Sigmoid colon (tissue), 7 donors: ENCODE results near the gene TRMT10C. TPM values are rescaled to one million over a fixed set of nuclear protein-coding genes. Genes with fewer than 3 reads are reported as not detected.

Source experiments
- DNase-seq: peaks from one replicate; pipeline ENCODE4 v3.0.0-alpha.2; 2019
- H3K27ac ChIP-seq, 4 donors: fragments of 200-600 bp; sonication (generic); one replicate each; pipeline ENCODE4 v1.5.1; 2016 to 2019; ENCODE audit warnings: mild to moderate bottlenecking in 1 of 4
- H3K27me3 ChIP-seq, 3 donors: fragments of 200-600 bp; sonication (generic); one replicate each; pipeline ENCODE4 v1.5.1; 2019; ENCODE audit warnings: mild to moderate bottlenecking in 1 of 3
- H3K36me3 ChIP-seq, 4 donors: fragments of 200-600 bp; sonication (generic); one replicate each; pipeline ENCODE4 v1.5.1; 2016 to 2019
- H3K4me1 ChIP-seq, 4 donors: fragments of 200-600 bp; sonication (generic); one replicate each; pipeline ENCODE4 v1.5.1; 2017 to 2019
- H3K4me3 ChIP-seq, 4 donors: fragments of 200-600 bp; sonication (generic); one replicate each; pipeline ENCODE4 v1.5.1; 2017 to 2019; ENCODE audit warnings: mild to moderate bottlenecking in 2 of 4, moderate library complexity in 1 of 4
- H3K9me3 ChIP-seq, 4 donors: fragments of 200-600 bp in 3 of 4; sonication (generic) in 3 of 4; one replicate each; pipeline versions ENCODE4 v1.5.1 to v1.6.1; 2013 to 2019
- EP300 ChIP-seq, 4 donors: sonication (generic); formaldehyde crosslinking; IDR thresholded peaks; one replicate each; pipeline ENCODE4 v1.6.1; 2017; ENCODE audit warnings: antibody characterized with exemption in 4 of 4
- POLR2A ChIP-seq, 2 donors: fragments of 450-650 bp; IDR thresholded peaks; one replicate each; pipeline ENCODE4 v1.6.1; 2016; ENCODE audit warnings: antibody characterized with exemption in 2 of 2, mild to moderate bottlenecking in 2 of 2, moderate library complexity in 2 of 2
- POLR2AphosphoS5 ChIP-seq, 4 donors: sonication (generic); formaldehyde crosslinking; IDR thresholded peaks; one replicate each; pipeline ENCODE4 v1.6.1; 2017; ENCODE audit warnings: antibody characterized with exemption in 4 of 4
- WGBS, 2 donors: extraction: QIAGEN DNeasy Blood & Tissue Kit; methylation state at CpG; one replicate each; pipeline ENCODE4 v1.1.7; 2013; 5-methylcytosine and 5-hydroxymethylcytosine counted together
- intact Hi-C: fragments of 100-400 bp; cut with DNase I; formaldehyde crosslinking; loops from one replicate; pipeline ENCODE4 v1.15.1; 2023
- polyA plus RNA-seq, 3 donors: library from polyadenylated mRNA; stranded (reverse); fragments of 200-250 nt; gene quantifications; one replicate each; pipeline ENCODE4 v1.2.3, GENCODE V29; 2013
- total RNA-seq, 4 donors: library from RNA; depleted of rRNA; stranded (reverse); fragments of >200 nt; gene quantifications; one replicate each; pipeline ENCODE4 v1.1.0, GENCODE V29; 2016
- TF ChIP-seq, protein P1 (sequence below), 4 experiments: fragments of 450-650 bp in 3 of 4; fragments of 200-600 bp in 1 of 4; IDR thresholded peaks; one replicate each; pipeline ENCODE4 v1.5.1; 2016 to 2019; ENCODE audit warnings: antibody characterized with exemption in 4 of 4, mild to moderate bottlenecking in 3 of 4, moderate library complexity in 2 of 4
- donor health status: healthy with polysubstance abuse.
- donor health status: Bipolar disorder and iron deficiency.
- donor health status: healthy.

Gene TRMT10C
- total and polyA plus RNA-seq, 7 donors: 15.0 to 29.1 (median 19.7) TPM

DNA sequence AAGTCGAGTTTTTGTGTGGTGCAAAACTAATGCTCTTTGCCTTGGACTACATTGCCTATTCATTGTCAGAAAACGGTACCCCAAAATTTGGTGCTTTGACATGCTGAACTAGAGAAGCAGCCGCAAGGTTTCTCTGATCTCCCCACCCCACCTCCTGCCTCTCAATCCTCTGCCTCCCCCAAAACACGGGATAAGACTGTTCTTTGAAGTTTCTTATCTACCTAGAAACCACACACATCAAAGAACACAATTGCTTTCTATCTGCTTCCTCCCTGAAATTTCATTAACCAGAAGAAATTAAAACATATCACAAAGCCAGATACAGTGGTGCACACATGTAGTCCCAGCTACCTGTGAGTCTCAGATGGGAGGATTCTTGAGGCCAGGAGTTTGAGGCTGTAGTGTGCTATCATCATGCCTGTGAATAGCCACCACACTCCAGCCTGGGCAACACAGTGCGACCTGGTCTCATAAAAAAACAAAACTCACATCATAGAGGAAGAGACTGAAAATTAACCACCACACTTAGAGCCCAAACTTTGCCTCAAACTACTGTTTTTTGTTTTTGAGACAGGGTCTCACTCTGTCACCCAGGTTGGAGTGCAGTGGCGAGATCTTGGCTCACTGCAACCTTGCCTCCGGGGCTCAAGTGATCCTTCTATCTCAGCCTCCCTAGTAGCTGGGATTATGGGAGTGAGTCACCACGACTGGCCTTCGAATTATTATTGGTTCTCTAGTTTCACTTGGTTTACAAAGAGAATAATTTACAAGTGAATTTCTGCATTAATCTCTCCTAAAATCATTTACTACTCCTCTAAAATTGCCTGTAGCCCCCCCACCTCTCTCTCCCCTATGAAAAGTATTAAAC, 9.6 kb downstream of the TRMT10C start:
- Histone ChIP-seq H3K36me3 (peaks cover 0 to 15% (median 1%) of the 10 kb centered on the region in 4 donors), H3K27ac (no peak overlapping the region), H3K9me3 (no peaks in the 10 kb centered on the region), H3K4me3 (no peak overlapping the region), H3K27me3 (no peaks in the 10 kb centered on the region), H3K4me1 (peaks cover 0 to 25% (median 17%) of the 10 kb centered on the region in 4 donors)
- 67 to 69% methylated on average over 9 of the region's 9 CpGs for WGBS, 2 donors
- intact Hi-C loops: loop anchor here (5.0 kb wide), 2 partner anchors 106 to 206 kb away; partner anchors contain the start of genes NXPE3 and ZBTB11
- TF ChIP-seq EP300 (IDR thresholded peaks at IDR 0.05): no peak
- TF ChIP-seq POLR2AphosphoS5 (IDR thresholded peaks at IDR 0.05): no peak
- TF ChIP-seq POLR2A (IDR thresholded peaks at IDR 0.05): no peak
- TF ChIP-seq, protein P1, sequence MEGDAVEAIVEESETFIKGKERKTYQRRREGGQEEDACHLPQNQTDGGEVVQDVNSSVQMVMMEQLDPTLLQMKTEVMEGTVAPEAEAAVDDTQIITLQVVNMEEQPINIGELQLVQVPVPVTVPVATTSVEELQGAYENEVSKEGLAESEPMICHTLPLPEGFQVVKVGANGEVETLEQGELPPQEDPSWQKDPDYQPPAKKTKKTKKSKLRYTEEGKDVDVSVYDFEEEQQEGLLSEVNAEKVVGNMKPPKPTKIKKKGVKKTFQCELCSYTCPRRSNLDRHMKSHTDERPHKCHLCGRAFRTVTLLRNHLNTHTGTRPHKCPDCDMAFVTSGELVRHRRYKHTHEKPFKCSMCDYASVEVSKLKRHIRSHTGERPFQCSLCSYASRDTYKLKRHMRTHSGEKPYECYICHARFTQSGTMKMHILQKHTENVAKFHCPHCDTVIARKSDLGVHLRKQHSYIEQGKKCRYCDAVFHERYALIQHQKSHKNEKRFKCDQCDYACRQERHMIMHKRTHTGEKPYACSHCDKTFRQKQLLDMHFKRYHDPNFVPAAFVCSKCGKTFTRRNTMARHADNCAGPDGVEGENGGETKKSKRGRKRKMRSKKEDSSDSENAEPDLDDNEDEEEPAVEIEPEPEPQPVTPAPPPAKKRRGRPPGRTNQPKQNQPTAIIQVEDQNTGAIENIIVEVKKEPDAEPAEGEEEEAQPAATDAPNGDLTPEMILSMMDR (IDR thresholded peaks at IDR 0.05): no peak
- DNase-seq: no peak

DNA sequence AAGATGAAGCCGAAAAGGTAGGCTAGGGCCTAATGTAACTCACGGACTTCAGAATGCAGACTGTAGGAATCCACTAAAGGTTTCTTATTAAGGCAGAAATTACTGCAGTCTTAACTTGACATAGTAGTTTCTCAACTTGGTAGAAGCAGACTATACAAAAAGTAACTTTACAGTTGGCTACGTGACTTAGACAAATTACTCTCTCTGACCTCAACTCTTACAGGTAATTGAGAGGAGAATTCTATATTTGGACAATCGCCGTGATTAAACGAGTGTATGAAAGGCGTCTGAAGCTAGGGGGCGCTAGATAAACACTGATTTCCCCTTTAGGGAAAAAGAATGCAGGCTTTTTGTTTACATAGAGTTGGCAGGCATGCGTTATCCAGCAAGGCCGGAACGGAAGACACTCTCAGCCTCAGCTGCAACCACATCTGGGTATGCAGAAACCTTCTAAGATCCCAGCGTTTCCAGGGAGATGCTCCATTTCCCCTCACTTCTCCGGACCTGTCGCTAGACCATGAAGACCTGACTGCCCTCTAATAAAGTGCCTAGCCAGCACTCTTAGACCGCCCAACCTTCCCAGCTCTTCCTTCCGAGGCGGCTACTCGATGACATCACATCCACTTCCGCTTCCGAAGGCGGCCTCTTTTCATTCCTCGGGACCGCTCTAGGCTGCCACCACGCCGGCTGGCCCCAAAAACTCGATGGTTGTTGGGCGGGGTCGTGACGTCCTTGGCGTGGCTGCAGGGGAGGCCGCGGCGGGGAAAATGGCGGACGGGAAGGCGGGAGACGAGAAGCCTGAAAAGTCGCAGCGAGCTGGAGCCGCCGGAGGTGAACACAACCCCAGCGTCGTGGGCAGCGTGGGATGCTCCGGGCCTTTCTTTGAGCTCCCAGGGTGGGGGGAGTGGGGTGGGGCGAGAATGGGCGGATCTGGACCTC, 12.1 kb downstream of the TRMT10C start, which contains the start of gene PCNP:
Gene PCNP (plus strand): TSS at position 732 of the 939 bp plus-strand sequence. CDS start 36 bp downstream, at position 768.
- H3K4me1 ChIP-seq: peaks cover 0 to 49% (median 36%) of the 10 kb centered on the region in 4 donors
- TF ChIP-seq, protein P1 (IDR thresholded peaks at IDR 0.05): peak; percentile 85 to 97 (median 91)
- TF ChIP-seq POLR2AphosphoS5 (IDR thresholded peaks at IDR 0.05) (peak; percentile 89 to 97 (median 94)), POLR2A (IDR thresholded peaks at IDR 0.05) (peak; percentile 81 to 84), EP300 (IDR thresholded peaks at IDR 0.05) (peak in 1 of 4 donors; percentile 71)
- intact Hi-C loops: loop anchor here (1.0 to 5.0 kb wide), 3 partner anchors 12 to 204 kb away; partner anchors contain the start of genes NXPE3, TRMT10C and ZBTB11
- H3K36me3 ChIP-seq: peaks cover 0 to 6% (median 2%) of the 10 kb centered on the region in 4 donors
- WGBS, 2 donors: 2% methylated on average over 47 of the region's 47 CpGs
- no peaks in the 10 kb centered on the region for H3K9me3 ChIP-seq
- peak; percentile 99 for DNase-seq
- H3K27me3 ChIP-seq: no peaks in the 10 kb centered on the region
- H3K4me3 ChIP-seq: peak within 1 kb of the TSS; percentile 70 to 97 (median 94)
- H3K27ac ChIP-seq: peak within 1 kb of the TSS; percentile 94 to 99 (median 98)

DNA sequence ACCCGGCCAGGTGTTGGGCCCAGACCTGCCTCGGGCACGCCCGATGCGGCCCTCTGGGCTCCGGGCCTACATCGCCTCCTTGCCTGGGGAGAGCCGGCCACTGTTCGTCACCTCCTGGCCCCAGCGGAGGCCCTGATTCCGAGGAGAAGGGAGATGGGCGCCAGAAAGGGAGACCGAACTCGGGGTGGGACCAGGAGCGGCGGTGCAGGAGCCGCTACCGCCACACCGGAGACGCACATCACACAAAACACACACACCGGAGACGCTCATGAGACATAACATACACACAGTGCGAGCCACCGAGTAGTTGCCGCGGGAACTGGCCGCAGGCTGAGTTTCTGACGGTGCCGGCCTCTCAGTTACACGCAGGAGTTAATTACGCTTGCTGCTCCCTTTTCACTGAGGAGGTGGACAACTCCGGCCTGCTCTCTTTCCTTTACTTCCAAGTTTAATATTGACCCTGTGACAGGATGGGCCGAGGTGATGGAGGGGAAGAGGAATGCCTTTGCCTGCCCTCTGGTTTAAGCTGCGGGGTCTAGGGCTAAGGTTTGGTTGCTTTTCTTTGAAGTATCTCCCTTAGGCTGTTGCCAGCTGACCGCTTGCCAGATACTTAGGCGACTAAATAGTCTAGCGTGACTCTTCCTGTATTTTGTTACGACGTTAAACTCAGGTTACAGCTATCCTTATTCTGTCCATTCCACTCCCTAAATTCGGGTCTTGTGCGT, 12.9 kb downstream of the TRMT10C start:
- Histone ChIP-seq H3K9me3 (no peaks in the 10 kb centered on the region), H3K4me3 (peak overlapping the region; percentile 70 to 97 (median 94)), H3K36me3 (peaks cover 0 to 8% (median 3%) of the 10 kb centered on the region in 4 donors), H3K27me3 (no peaks in the 10 kb centered on the region), H3K27ac (peak overlapping the region; percentile 94 to 99 (median 98)), H3K4me1 (peaks cover 0 to 57% (median 43%) of the 10 kb centered on the region in 4 donors)
- intact Hi-C loops: loop anchor here (1.0 to 5.0 kb wide), 3 partner anchors 61 to 203 kb away; partner anchors contain the start of genes NXPE3, SENP7 and ZBTB11
- peak in 3 of 4 donors; percentile 25 to 34 (median 26) for TF ChIP-seq POLR2AphosphoS5 (IDR thresholded peaks at IDR 0.05)
- TF ChIP-seq, protein P1 (IDR thresholded peaks at IDR 0.05): no peak
- no peak for TF ChIP-seq POLR2A (IDR thresholded peaks at IDR 0.05)
- peak; percentile 84 for DNase-seq
- 0 to 1% methylated on average over 41 of the region's 41 CpGs for WGBS, 2 donors

DNA sequence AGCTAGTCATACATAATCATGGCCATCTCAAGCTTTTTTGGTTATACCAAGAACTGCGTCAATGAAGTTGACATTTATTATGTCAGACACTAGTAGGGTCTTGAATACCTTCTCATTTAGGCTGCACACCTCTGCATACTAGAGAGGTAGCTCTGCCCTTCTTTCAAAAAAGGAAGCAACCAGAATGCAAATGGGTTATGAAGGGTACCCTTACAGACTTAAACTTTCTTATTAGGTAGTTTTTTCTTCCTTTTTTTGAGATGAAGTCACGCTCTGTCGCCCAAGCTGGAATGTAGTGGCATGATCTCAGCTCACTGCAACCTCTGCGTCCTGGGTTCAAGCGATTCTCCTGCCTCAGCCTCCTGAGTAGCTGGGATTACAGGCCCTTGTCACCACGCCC, 15.6 kb downstream of the TRMT10C start:
- TF ChIP-seq POLR2AphosphoS5 (IDR thresholded peaks at IDR 0.05) (no peak), POLR2A (IDR thresholded peaks at IDR 0.05) (no peak), EP300 (IDR thresholded peaks at IDR 0.05) (no peak)
- TF ChIP-seq, protein P1 (IDR thresholded peaks at IDR 0.05): no peak
- Histone ChIP-seq H3K27ac (no peak overlapping the region), H3K27me3 (no peaks in the 10 kb centered on the region), H3K36me3 (peaks cover 0 to 18% (median 3%) of the 10 kb centered on the region in 4 donors), H3K9me3 (no peaks in the 10 kb centered on the region), H3K4me1 (peaks cover 0 to 81% (median 62%) of the 10 kb centered on the region in 4 donors), H3K4me3 (no peak overlapping the region)
- 93 to 95% methylated on average over 6 of the region's 6 CpGs for WGBS, 2 donors
- intact Hi-C loops: no loop called here
- DNase-seq: no peak
